GM21723 (cell line): ENCODE data around the gene LRRC8A.
"Not testable (repeated sequence)": the region's sequence is repeated elsewhere in the genome, so short reads cannot be mapped to it uniquely, and the experiment has no call there.

Source experiments
- ATAC-seq: cut with Tn5 transposase; IDR thresholded peaks from one replicate; pipeline ENCODE4 v1.9.1; 2021; ENCODE audit warnings: mild to moderate bottlenecking, moderate library complexity; ENCODE audit not compliant: unreplicated experiment

LRRC8A gene

DNA sequence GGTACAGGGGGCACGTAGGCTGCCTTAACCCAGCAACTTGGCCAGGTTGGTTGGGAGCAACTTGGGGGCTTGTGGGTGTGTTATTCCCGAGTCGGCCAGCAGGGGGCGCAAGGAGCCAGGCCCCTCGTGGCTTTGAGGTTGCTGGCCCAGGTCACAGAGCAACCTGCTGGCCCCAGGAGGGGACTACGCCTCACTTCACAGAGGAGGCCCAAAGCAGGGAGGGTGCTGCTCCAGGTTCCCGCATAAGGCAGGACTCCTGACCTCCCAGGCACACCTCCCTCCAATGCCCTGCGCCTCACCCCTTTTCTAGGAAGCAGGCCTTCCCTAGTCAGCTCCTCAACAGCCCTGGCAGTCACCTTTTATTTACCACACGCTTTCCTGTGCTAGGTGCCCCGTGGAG, 18.3 kb upstream of the LRRC8A start:
- ATAC-seq = no peak

DNA sequence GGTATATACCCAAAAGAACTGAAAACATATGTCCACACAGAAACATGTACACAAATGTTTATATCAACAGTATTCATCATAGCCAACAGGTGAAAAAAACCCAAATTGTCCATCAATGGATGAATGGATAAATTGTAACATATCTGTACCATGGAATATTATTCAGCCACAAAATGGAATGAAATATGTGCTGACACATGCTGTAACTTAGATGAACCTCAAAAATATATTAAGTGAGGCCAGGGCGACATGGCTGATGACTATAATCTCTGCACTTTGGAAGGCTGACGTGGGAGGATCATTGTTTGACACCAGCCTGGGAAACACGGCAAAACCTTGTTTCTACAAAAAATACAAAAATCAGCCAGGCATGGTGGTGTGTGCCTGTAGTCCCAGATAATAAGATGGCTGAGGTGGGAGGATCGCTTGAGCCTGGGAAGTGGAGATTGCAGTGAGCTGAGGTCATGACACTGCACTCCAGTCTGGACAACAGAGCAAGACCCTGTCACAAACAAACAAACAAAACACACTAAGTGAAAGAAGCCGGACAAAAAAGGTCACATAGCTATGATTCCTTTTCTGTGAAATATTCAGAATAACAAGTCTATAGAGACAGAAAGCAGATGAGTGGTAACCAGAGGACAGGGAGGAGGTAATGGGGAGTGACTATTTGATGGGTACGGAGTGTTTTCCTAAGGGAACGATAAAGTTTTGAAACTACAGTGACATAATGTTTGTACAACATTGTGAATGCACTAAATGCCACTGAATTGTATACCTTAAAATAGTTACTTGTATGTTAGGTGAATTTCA, 11.6 kb upstream of the LRRC8A start:
- no peak for ATAC-seq

DNA sequence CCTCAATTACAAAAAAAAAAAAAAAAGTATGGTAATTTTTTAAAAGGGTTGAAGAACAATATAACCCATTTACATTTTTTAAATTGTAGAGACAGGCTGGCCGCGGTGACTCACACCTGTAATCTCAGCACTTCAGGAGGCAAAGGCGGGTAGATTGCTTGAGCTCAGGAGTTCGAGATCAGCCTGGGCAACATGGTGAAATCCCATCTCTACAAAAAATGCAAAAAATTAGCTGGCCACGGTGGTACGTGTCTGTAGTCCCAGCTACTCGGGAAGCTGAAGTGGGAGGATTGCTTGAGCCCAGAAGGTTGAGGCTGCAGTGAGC, 11.0 kb upstream of the LRRC8A start:
- not testable (repeated sequence) for ATAC-seq

DNA sequence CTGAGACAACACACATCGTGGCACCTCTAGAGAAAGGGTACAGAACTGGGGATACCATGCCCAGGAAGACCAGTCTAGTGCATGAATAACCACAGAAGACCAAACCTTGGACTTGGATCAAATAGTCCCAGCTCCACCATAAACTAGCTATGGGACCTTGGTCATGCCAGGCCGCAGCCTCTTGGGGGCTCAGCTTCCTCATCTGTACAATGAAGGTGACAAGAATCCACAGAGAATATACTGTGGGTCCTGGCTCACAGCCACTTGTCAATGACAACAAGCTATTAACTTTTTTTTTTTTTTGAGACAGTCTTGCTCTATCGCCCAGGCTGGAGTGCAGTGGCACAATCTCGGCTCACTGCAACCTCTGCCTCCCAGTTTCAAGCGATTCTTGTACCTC, 4.1 kb upstream of the LRRC8A start:
- no peak for ATAC-seq

DNA sequence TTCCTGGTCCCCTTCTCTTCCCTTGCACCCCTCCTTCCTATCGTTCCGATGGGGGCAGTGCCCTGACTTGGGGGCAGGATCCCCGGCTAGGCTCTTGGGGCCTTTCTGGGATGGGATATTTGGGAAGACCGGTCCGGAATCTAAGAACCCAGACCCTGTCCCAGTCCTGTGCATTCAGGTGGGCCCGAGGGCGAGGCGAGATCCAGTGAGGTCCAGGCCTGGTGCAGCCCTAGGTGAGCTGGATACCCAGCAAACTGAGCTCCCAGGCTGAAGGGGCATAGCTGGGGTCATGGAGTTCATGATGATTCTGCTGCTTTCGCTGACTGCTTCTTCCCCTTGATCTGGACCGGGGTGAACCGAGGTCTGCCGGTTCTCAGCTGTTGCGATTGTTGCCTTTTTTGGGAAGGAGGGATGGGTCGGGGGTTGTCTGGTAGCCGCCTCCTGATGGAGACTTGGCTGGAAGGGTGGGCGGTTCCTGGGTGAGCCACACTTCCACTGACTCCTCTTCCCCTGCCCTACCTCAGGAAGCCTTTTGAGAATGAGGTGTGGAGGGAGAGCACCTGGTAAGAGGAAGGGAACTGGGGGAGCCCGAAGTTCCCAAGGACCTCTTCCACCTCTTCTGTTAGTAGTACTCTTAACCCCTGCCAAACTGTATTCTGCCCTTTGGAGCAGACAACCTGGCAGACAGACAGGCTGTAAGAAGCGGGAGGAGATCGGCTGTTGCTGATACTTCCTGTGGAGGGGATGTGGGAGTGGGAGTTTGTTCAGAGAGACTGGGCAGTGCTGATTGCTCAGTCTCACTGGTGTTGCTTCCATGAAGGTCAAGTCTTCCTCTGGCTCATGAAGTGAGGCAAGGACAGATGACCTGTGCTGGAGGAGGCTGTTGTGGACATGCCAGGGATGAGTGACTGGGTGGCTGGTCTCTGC, 1.0 kb downstream of the LRRC8A start:
- no peak for ATAC-seq

DNA sequence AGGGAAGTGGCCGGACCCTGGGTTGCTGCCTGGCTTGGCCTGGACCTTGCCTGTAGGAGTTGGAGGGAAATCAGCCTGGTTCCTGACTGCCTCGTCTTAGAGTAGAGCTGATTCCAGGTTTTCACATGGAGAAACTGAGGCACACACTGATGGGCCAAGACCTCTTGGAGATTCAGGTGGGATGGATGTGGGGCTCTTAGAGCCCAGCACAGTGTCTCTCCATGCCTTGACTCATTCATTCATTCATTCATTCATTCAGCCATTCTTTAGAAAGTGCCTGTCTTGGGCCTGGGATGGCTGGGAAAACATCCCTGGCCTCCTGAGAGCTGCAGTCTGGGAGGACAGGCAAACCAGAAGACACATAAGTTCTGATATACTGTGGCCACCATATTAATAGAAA, 2.2 kb downstream of the LRRC8A start:
- ATAC-seq = no peak

DNA sequence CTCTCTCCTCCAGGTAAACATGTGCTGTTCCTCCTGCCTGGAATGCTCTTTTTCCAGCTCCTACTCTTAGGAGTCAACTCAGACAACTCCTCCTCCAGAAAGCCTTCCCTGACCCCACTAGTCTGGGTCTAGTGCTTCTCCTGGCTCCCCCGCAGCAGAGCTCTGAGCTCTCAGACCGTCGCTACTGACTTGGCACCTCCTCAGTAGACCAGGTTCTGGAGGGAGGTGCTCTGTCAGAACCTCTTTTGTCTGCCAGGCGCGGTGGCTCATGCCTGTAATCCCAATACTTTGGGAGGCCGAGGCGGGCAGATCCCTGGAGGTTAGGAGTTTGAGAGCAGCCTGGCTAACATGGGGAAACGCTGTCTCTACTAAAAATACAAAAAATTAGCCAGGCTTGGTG, 3.4 kb downstream of the LRRC8A start:
- no peak for ATAC-seq

DNA sequence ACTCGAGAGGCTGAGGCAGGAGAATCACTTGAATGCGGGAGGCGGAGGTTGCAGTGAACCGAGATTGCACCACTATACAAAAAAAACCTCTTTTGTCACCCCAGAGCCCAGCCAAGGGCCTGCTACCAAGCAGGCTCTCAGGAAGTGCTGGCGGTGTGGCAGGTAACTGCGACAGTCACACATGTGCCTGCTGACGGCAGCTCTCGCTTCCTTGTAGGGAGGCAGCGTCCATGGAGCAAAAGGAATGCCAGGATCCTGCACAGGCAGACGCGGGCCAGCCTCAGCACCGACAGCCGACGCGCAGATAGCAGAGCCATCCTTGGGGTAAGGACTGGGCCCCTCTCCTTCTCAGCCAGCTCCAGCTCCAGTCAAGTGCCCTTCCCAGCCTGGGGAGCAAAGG, 3.9 kb downstream of the LRRC8A start:
- no peak for ATAC-seq

DNA sequence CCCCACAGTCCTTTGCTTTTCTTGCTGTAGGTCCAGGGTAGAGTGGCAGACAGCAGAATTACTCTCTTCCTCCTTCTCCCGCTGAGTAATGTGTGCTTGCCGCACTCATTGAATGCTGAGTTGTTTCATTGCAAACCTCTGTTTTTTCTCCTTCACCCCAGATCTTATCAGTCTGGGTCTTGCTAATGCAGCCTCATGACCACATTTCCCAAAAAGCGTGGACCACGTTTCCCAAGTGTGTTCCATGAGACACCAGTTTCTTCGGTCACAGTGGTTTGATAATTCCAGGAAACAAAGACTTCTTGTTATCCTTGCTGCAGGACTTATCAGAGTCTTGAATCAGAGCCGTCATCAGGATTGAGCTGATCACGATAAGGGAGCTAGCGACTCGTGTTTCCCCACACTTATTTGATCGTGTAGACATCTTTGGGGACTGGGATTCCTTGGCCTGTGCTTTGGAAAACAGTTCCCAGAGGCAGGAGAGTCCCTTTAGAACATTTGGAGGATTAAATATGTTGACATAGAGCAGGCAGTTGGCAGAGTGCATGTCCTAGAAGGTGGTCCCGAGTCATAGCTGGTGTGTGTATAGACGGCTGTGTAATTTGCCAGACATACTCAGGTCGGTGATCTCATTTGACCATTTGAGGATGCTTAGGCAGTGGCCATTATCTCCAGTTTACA, 4.4 kb downstream of the LRRC8A start:
- ATAC-seq = no peak

DNA sequence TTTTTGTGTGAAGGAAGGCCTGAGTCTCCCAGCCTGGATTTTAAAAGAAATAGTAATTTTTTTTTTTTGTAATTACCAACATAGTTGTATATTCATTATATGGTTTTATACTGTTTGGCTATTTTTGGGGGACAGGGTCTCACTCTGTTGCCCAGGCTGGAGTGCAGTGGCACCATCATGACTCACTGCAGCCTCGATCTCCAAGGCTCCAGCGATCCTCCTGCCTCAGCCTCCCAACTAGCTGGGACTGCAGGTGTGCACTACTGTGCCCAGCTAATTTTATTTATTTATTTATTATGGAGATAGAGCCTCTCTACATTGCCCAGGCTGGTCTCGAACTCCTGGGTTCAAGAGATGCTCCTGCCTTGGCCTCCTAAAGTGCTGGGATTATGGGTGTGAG, 5.1 kb downstream of the LRRC8A start:
- ATAC-seq = no peak

DNA sequence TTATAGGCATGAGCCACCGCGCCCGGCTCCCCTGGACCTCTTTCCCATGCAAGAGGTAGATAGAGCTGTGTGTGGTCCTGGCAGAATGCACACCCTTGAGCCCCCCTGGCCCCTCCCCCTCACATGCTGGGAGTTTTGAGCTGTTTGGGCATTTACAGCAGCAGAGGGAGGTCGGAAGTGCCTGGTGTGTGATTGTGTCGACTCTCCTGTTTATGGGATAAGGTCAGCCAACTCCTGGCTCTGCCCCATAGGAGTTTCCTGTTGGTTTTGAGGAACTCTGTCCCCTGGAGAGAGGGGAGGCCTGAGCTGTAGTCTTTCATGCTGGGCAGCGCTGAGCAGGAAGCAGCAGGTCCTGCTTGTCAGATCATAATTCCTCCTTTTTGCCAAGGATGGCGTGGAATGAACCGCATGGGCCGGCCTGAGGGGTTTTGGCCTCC, 6.0 kb downstream of the LRRC8A start:
- no peak for ATAC-seq

DNA sequence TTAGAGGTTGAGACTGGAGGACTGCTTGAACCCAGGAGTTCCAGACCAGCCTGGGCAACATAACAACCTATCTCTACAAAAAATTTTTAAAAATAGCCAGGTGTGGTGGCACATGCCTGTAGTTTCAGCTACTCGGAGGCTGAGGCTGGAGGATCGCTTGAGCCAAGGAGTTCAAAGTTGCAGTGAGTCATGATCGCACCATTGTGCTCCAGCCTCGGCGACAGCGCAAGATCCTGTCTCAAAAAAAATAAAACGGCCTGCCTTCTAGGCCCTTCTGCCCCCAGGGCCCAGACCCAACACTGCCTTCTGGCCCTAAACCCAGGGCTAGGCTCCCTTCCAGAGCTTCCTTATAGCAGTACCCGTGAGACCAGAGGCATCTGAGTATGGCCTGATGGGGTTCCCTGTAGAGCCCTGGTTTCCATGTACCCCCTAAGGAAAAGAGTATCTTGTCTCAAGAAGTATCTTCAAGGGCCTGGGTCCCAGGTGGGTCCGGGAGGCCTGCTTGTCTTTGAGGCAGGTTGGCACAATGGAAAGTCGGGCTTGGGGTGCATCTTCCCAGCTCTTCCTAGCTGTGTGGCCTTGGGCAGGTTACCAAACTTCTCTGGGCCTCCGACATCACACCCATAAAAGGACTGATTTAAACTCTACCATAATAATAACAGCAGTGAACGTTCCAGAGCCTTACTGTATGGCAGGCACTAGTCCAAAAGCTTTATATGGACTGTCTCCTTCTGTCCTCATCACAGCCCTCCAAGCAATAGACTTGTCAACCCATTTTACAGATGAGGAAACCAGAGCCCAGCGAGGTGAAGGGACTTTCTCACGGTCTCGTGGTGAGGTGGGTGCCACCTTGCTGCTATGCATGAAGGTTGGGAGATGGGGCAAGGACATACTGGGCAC, 9.6 kb downstream of the LRRC8A start:
- no peak for ATAC-seq

DNA sequence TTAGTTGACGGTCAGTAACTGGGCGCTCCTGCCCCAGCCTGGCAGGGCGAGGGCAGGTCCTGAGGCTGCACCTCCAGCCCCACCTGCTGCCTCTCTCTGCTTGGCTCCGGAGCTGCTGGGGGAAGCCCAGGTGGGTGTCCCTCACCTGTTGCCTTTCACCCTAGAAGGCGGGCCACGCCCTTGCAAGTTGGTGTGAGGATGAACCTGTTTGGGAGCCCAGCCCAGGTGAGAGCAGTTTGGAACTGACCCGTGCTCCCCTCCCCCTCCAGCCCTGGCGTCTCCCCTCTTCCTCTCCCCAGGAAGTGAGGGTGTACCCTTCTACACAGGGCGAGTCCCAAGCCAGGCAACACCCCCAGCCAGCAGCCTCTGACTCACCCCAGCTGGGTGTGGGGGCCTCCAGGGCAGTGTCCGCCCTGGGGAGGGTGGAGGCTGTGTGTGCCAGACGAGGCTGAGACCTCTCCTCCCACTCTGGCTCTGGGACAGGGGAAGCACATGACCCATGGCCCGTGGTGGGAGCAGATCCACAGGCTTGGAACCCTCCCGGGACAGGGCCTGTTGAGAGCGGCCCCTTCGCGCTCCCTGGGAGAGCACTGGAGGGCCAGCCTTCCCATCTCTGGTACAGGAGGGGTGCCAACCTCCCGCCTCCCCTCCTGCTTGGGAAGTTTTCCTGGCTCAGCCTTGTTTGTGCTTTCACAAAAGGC, 10.4 kb downstream of the LRRC8A start:
- ATAC-seq = no peak

DNA sequence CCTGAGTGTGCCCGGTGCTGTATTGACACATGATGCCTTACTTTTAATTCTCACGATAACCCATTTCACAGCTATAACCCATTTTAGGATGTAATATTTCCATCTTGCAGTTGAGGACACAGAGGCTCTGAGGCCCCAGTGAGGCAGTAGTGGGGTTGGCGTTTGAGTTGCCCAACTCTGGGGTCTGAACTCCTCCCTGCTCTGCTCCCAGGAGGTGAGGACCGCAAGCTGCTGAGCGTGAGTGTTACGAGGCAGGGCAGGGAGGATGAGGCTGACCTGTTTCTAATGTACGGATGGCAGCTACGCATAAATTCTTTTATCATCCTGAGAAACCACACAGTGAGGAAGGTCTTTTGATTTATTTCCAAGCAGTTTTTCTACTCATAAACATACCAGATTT, 11.4 kb downstream of the LRRC8A start:
- ATAC-seq = no peak

DNA sequence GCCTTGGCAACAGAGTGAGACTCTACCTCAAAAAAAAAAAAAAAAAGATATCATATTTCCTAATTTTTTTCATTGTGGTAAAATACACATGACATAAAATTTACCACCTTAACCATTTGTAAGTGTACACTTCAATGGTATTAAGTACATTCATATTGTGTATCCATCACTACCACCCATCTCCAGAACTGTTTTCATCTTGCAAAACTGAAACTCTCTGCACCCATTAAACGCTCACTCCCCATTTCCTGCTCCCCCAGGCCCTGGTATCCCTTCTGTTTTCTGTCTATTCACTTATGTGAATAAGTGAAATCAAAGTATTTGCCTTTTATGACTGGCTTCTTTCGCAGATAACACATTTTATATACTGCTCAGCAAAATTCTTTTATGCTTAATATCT, 12.8 kb downstream of the LRRC8A start:
- ATAC-seq = no peak

DNA sequence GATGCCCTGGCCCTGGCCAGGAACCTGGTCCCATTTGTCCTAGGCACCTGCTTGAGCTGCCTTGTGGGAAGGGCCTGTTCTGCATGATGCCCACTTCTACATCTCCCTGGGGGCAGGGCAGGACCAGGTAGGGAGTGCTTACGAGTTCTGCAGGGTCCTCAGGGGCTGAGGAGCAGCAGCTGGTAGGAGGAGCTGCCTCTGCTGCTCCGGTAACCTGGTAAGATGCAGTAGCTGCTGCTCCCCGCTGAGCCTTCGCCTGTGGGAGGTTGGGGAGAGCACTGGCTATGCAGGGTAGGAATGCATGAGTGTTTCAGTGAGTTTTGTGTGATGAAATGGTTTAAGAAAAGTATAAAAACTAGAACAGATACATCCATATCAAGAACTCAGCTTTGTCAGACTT, 13.6 kb downstream of the LRRC8A start:
- no peak for ATAC-seq

DNA sequence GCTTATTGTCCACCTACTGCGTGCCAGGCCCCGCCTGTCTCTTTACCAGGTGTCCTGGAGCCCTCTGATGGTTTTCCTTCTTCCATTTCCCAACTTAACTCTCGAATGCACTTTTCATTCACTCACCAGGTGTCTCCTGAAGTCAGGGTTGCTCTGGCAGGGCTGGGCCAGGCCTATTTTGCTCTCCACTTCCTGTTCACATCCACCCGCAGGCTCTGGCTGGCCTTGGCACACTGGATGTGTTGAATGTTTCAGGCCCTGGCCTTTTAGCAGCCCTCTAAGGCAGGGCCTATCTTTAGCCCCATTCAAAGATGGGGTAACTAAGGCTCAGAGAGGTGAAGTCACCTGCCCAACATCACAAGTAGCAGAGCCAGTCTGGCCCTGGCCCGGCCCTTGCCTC, 16.4 kb downstream of the LRRC8A start:
- no peak for ATAC-seq

DNA sequence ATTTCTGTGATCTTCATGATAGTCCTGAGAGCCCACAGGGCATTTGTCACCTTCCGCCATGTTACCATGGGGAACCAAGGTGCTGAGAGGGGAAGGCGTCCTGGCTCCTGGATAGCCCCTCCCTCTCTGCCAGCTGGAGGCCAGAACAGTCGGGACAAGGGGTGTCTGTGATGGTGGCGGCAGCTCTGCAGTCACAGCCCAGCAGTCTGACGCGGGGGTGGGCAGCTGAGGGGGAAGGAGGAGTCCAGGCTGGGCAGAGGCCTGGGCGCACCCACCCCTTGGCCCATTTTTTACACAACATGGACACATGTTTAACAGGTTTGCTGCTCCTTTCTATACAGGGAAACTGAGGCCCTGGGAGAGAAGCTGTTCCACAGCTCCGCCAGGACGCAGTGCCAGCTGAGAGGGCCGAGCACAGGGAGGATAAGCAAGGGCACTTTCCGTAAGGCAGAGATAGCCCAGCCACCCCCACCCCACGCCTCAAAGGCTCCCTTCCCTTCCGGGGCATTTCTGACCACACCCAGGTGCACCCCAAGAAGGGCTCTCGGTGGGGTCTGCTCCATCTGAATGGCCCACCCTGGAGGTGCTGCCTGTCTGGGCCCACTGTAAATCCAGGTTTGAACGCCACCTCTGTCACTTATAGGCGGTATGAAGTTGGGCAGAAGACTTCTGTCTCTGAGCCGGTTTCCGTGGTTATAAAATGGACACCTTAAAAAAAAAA, 17.1 kb downstream of the LRRC8A start:
- no peak for ATAC-seq

DNA sequence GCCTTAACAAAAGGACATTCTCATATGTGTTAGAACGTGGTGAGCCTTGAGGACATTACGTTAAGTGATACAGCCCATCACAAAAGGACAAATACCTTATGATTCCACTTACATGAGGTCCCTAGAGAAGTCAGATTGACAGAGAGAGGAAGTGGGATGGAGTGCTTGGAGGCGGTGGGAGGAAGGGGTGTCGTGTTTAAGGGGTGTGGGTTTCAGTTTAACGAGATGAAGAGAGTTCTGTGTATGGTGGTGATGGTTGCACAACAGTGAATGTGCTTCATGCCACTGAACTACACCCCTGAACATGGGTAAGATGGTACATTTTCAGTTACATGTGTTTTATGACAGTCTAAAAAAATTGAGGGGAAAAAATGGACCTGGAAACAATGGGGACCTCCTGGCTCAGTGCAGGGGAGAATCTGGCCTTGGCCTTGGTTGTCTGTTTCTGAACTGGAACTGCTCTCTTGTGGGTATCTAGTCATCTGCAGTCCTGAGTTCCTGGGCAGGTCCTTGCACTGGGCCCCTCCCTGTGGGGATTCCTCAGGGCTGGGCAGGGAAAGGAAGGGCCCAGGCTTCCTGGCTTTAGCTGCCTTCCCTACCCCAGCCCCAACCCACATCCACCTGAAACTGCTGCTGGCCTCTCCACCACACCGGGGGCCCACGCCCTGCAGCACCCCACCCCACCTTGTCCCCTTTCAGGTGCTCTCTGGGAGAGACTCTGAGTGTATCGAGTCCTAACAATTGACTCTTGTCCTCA, 17.8 kb downstream of the LRRC8A start:
- ATAC-seq = no peak
